ENCODE results near the gene TTC7B.

The TTC7B gene

GRCh38 chr14:90599339-90599738 is 216.9 kb downstream of the TTC7B start:
- Histone ChIP-seq H3K4me1 (ENCODE audit: control insufficient read depth, low read depth, low read length) (peaks cover 20% of the 10 kb centered on the region), H3K36me3 (ENCODE audit: control insufficient read depth, low read depth, low read length) (no peaks in the 10 kb centered on the region), H3K27me3 (ENCODE audit: control insufficient read depth, insufficient read depth, low read length) (no peaks in the 10 kb centered on the region), H3K9ac (ENCODE audit: low read length) (no peak overlapping the region), H3K4me3 (ENCODE audit: low read length) (no peak overlapping the region), H3K9me3 (ENCODE audit: control insufficient read depth, low read depth, low read length) (no peaks in the 10 kb centered on the region), H3K27ac (ENCODE audit: low read length) (no peak overlapping the region)

DNA sequence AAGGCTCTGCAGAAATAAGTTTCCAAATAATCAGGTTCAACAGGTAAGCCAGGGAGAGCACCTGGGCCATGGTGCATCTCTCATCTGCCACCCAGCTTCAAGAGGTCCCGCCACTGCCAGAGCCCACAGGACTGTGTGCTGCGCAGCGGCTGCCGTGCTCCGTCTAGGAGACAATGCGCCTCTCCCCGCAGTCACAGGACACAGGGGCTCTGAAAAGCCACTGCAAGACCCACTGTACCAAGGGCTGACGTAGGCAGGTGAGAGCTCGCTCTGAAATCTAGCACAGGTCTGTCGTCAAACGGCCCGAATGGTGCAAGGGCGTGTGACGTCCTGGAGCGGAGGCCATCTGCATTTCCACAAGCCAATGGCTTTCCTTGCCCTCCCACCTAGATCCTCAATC is 218.3 kb downstream of the TTC7B start:
- Histone ChIP-seq H3K9me3 (ENCODE audit: control insufficient read depth, low read depth, low read length) (no peaks in the 10 kb centered on the region), H3K27me3 (ENCODE audit: control insufficient read depth, insufficient read depth, low read length) (no peaks in the 10 kb centered on the region), H3K27ac (ENCODE audit: low read length) (no peak overlapping the region), H3K9ac (ENCODE audit: low read length) (no peak overlapping the region), H3K4me3 (ENCODE audit: low read length) (no peak overlapping the region), H3K36me3 (ENCODE audit: control insufficient read depth, low read depth, low read length) (no peaks in the 10 kb centered on the region), H3K4me1 (ENCODE audit: control insufficient read depth, low read depth, low read length) (peaks cover 17% of the 10 kb centered on the region)

GRCh38 chr14:90596733-90597132 is 219.5 kb downstream of the TTC7B start:
- Histone ChIP-seq H3K9me3 (ENCODE audit: control insufficient read depth, low read depth, low read length) (no peaks in the 10 kb centered on the region), H3K9ac (ENCODE audit: low read length) (no peak overlapping the region), H3K4me3 (ENCODE audit: low read length) (no peak overlapping the region), H3K4me1 (ENCODE audit: control insufficient read depth, low read depth, low read length) (peaks cover 15% of the 10 kb centered on the region), H3K36me3 (ENCODE audit: control insufficient read depth, low read depth, low read length) (no peaks in the 10 kb centered on the region), H3K27me3 (ENCODE audit: control insufficient read depth, insufficient read depth, low read length) (no peaks in the 10 kb centered on the region), H3K27ac (ENCODE audit: low read length) (no peak overlapping the region)

DNA sequence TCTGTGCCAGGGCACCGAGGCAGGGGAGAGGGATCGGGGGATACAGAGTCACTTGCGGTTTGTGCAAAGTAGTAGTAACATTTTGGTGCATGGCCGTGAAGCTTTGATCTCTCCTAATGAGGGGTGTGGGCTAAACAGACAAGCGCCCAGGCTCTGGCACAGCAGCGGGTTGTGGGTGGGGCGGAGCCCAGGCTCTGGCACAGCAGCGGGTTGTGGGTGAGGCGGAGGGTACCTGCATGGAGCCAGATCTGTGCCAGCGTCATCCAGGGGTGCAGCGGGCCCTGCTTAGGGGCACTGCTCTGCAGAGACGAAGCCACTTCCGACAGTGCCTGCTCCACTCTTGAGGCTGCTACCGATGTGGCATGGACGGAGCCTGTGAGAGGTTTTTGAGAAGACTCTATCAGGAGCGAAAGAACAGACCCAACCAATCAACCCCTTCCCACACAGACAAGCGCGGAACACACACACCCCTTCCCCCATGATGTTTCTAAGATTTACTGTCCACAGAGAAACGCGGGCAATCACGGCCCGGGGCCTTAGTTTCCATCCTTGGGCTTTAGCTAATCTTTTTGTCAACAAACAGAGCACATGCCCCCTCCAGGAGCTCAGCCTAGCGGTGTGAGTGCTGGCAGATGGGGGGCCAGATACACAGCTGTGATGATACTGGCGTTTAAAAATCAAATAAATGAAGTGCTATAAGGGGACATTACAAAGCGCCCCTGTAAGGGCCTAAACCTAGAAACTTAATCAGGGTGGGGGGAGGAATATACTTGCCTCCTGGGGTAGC is 222.8 kb downstream of the TTC7B start:
- Histone ChIP-seq H3K9ac (ENCODE audit: low read length) (no peak overlapping the region), H3K27me3 (ENCODE audit: control insufficient read depth, insufficient read depth, low read length) (no peaks in the 10 kb centered on the region), H3K4me3 (ENCODE audit: low read length) (no peak overlapping the region), H3K4me1 (ENCODE audit: control insufficient read depth, low read depth, low read length) (peaks cover 8% of the 10 kb centered on the region), H3K27ac (ENCODE audit: low read length) (no peak overlapping the region), H3K9me3 (ENCODE audit: control insufficient read depth, low read depth, low read length) (no peaks in the 10 kb centered on the region), H3K36me3 (ENCODE audit: control insufficient read depth, low read depth, low read length) (no peaks in the 10 kb centered on the region)

- Histone ChIP-seq H3K9me3 (ENCODE audit: control insufficient read depth, low read depth, low read length) (no peaks in the 10 kb centered on the region), H3K27me3 (ENCODE audit: control insufficient read depth, insufficient read depth, low read length) (no peaks in the 10 kb centered on the region), H3K9ac (ENCODE audit: low read length) (no peak overlapping the region), H3K36me3 (ENCODE audit: control insufficient read depth, low read depth, low read length) (no peaks in the 10 kb centered on the region), H3K4me3 (ENCODE audit: low read length) (no peak overlapping the region), H3K27ac (ENCODE audit: low read length) (no peak overlapping the region), H3K4me1 (ENCODE audit: control insufficient read depth, low read depth, low read length) (peaks cover 8% of the 10 kb centered on the region)
These were observed 223.6 kb downstream of the TTC7B start for GRCh38 chr14:90592655-90593054.

- Histone ChIP-seq H3K9me3 (ENCODE audit: control insufficient read depth, low read depth, low read length) (no peaks in the 10 kb centered on the region), H3K27ac (ENCODE audit: low read length) (no peak overlapping the region), H3K9ac (ENCODE audit: low read length) (no peak overlapping the region), H3K36me3 (ENCODE audit: control insufficient read depth, low read depth, low read length) (no peaks in the 10 kb centered on the region), H3K4me3 (ENCODE audit: low read length) (no peak overlapping the region), H3K27me3 (ENCODE audit: control insufficient read depth, insufficient read depth, low read length) (no peaks in the 10 kb centered on the region), H3K4me1 (ENCODE audit: control insufficient read depth, low read depth, low read length) (no peaks in the 10 kb centered on the region)
These were observed 228.3 kb downstream of the TTC7B start for GRCh38 chr14:90587918-90588317.

- H3K9me3 ChIP-seq (ENCODE audit: control insufficient read depth, low read depth, low read length) = no peaks in the 10 kb centered on the region
- no peaks in the 10 kb centered on the region for H3K4me1 ChIP-seq (ENCODE audit: control insufficient read depth, low read depth, low read length)
- no peaks in the 10 kb centered on the region for H3K27me3 ChIP-seq (ENCODE audit: control insufficient read depth, insufficient read depth, low read length)
- no peak overlapping the region for H3K9ac ChIP-seq (ENCODE audit: low read length)
- no peak overlapping the region for H3K4me3 ChIP-seq (ENCODE audit: low read length)
- no peak overlapping the region for H3K27ac ChIP-seq (ENCODE audit: low read length)
- H3K36me3 ChIP-seq (ENCODE audit: control insufficient read depth, low read depth, low read length) = no peaks in the 10 kb centered on the region
These were observed 228.8 kb downstream of the TTC7B start for GRCh38 chr14:90587252-90587910.

DNA sequence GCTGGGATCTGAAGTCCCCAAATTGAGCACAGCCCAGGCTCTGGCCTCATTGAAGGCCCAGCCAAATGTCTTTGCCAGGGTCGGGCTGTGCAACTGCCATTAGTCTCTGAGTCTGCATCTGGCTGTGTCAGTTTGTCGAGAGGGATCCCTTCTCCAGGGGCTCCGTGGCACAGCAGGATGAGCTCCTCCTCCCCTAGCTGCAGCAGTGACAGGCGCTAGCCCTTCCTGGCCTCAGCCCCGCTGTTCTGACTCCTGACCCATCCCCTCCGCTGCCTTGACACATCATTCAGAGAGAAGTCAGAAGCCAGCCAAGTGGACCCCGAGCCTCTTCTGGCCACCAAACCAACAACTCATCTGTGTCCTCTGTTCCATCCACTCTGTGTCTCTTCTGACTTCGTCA is 231.1 kb downstream of the TTC7B start:
- Histone ChIP-seq H3K36me3 (ENCODE audit: control insufficient read depth, low read depth, low read length) (no peaks in the 10 kb centered on the region), H3K9me3 (ENCODE audit: control insufficient read depth, low read depth, low read length) (no peaks in the 10 kb centered on the region)

GRCh38 chr14:90583916-90584605 is 232.2 kb downstream of the TTC7B start:
- H3K4me1 ChIP-seq (ENCODE audit: control insufficient read depth, low read depth, low read length) = no peaks in the 10 kb centered on the region
- no peak overlapping the region for H3K9ac ChIP-seq (ENCODE audit: low read length)
- H3K4me3 ChIP-seq (ENCODE audit: low read length) = no peak overlapping the region
- H3K9me3 ChIP-seq (ENCODE audit: control insufficient read depth, low read depth, low read length) = no peaks in the 10 kb centered on the region
- H3K27ac ChIP-seq (ENCODE audit: low read length) = no peak overlapping the region
- H3K36me3 ChIP-seq (ENCODE audit: control insufficient read depth, low read depth, low read length) = no peaks in the 10 kb centered on the region
- no peaks in the 10 kb centered on the region for H3K27me3 ChIP-seq (ENCODE audit: control insufficient read depth, insufficient read depth, low read length)

More for the DNA sequence above, 231.1 kb downstream of the TTC7B start:
- Histone ChIP-seq H3K27ac (ENCODE audit: low read length) (no peak overlapping the region), H3K4me3 (ENCODE audit: low read length) (no peak overlapping the region), H3K9ac (ENCODE audit: low read length) (no peak overlapping the region), H3K4me1 (ENCODE audit: control insufficient read depth, low read depth, low read length) (no peaks in the 10 kb centered on the region), H3K27me3 (ENCODE audit: control insufficient read depth, insufficient read depth, low read length) (no peaks in the 10 kb centered on the region)

GRCh38 chr14:90583427-90583826 is 232.8 kb downstream of the TTC7B start:
- Histone ChIP-seq H3K9me3 (ENCODE audit: control insufficient read depth, low read depth, low read length) (no peaks in the 10 kb centered on the region), H3K9ac (ENCODE audit: low read length) (no peak overlapping the region), H3K27ac (ENCODE audit: low read length) (no peak overlapping the region), H3K4me3 (ENCODE audit: low read length) (no peak overlapping the region), H3K36me3 (ENCODE audit: control insufficient read depth, low read depth, low read length) (no peaks in the 10 kb centered on the region), H3K4me1 (ENCODE audit: control insufficient read depth, low read depth, low read length) (no peaks in the 10 kb centered on the region), H3K27me3 (ENCODE audit: control insufficient read depth, insufficient read depth, low read length) (no peaks in the 10 kb centered on the region)

DNA sequence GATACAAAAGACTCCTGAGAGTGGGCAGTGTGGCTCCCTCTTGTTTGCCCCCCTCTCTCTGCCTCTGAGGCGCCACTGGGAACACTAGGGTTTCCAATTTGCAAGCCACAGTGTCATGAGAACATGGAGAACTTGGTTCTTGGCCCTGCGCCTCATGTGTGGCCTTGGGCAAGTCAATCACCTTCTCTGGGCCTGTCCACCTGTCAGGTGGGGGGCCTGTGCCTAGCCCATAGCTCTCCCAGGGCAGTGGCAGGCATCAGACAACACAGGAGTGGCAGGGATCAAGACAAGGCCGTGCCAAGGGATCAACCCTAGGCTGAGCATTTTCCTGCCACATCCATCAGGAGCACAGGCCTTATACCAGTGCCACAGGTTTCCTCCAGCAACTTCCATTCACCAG is 234.1 kb downstream of the TTC7B start:
- H3K36me3 ChIP-seq (ENCODE audit: control insufficient read depth, low read depth, low read length) = no peaks in the 10 kb centered on the region
- H3K27ac ChIP-seq (ENCODE audit: low read length) = no peak overlapping the region
- no peaks in the 10 kb centered on the region for H3K4me1 ChIP-seq (ENCODE audit: control insufficient read depth, low read depth, low read length)
- H3K9ac ChIP-seq (ENCODE audit: low read length) = no peak overlapping the region
- no peaks in the 10 kb centered on the region for H3K9me3 ChIP-seq (ENCODE audit: control insufficient read depth, low read depth, low read length)
- no peak overlapping the region for H3K4me3 ChIP-seq (ENCODE audit: low read length)
- H3K27me3 ChIP-seq (ENCODE audit: control insufficient read depth, insufficient read depth, low read length) = no peaks in the 10 kb centered on the region
